Neural cell (in vitro differentiated cells): Measurements from ENCODE around the gene SERPINI2.

Experiments
- CTCF ChIP-seq: fragments of 450-650 bp; IDR thresholded peaks from 2 replicates; pipeline ENCODE4 v1.5.1; 2014; ENCODE audit warnings: antibody characterized with exemption, mild to moderate bottlenecking, moderate library complexity; ENCODE audit not compliant: poor library complexity, severe bottlenecking
- EP300 ChIP-seq: fragments of 450-650 bp; conservative IDR thresholded peaks from 2 replicates; pipeline ENCODE4 v1.6.1; 2014; ENCODE audit warnings: antibody characterized with exemption, mild to moderate bottlenecking, moderate library complexity; ENCODE audit not compliant: poor library complexity, severe bottlenecking
- EZH2 ChIP-seq: fragments of 200-600, 300-800 bp; shearing (Covaris generic), sonication (generic); IDR thresholded peaks from 2 replicates; pipeline ENCODE4 v1.6.1; 2014; ENCODE audit warnings: antibody characterized with exemption, low read length, borderline replicate concordance, mild to moderate bottlenecking; ENCODE audit not compliant: insufficient read depth, poor library complexity, severe bottlenecking
- MXI1 ChIP-seq: fragments of 450-650 bp; conservative IDR thresholded peaks from 2 replicates; pipeline ENCODE4 v1.6.1; 2014; ENCODE audit warnings: antibody characterized with exemption, mild to moderate bottlenecking; ENCODE audit not compliant: poor library complexity, severe bottlenecking
- POLR2AphosphoS5 ChIP-seq: IDR thresholded peaks from 2 replicates; pipeline ENCODE4 v1.6.1; 2012
- RAD21 ChIP-seq: fragments of 450-650 bp; conservative IDR thresholded peaks from 2 replicates; pipeline ENCODE4 v1.6.1; 2014; ENCODE audit warnings: antibody characterized with exemption, mild to moderate bottlenecking, moderate library complexity
- REST ChIP-seq: IDR thresholded peaks from 2 replicates; pipeline ENCODE4 v1.6.1; 2012; ENCODE audit warnings: borderline replicate concordance
- SMC3 ChIP-seq: fragments of 450-650 bp; conservative IDR thresholded peaks from 2 replicates; pipeline ENCODE4 v1.6.1; 2014; ENCODE audit warnings: antibody characterized with exemption, mild to moderate bottlenecking, moderate library complexity; ENCODE audit not compliant: poor library complexity

GRCh38 chr3:167453815-167454214 lies 20.0 kb downstream of the SERPINI2 start:
- TF ChIP-seq CTCF (no peak), RAD21 (no peak), POLR2AphosphoS5 (no peak), EP300 (no peak), MXI1 (no peak), EZH2 (no peak), SMC3 (no peak), REST (no peak)
